Progenitor cell of endocrine pancreas (in vitro differentiated cells): ENCODE results near the gene TMUB2. TPM values are rescaled to one million over a fixed set of nuclear protein-coding genes. Genes with fewer than 3 reads are reported as not detected.
A peak's percentile ranks its signal among the peaks of the same experiment; 100 is the strongest.

ENCODE experiments used
- DNase-seq: peaks from one replicate; pipeline ENCODE4 v3.0.0; 2021; ENCODE audit warnings: low spot score; ENCODE audit not compliant: unreplicated experiment
- H3K27ac Mint-ChIP-seq: 2 replicates; pipeline ENCODE4 v1.8.0; 2021; ENCODE audit warnings: mild to moderate bottlenecking, moderate library complexity, mixed read lengths
- H3K27me3 Mint-ChIP-seq: 2 replicates; pipeline ENCODE4 v1.8.0; 2021; ENCODE audit warnings: mixed read lengths
- H3K36me3 Mint-ChIP-seq: 2 replicates; pipeline ENCODE4 v1.8.0; 2022; ENCODE audit warnings: mixed read lengths; ENCODE audit not compliant: insufficient read depth
- H3K4me1 Mint-ChIP-seq: 2 replicates; pipeline ENCODE4 v1.8.0; 2021; ENCODE audit warnings: low read depth, mixed read lengths
- H3K4me3 Mint-ChIP-seq: 2 replicates; pipeline ENCODE4 v1.8.0; 2021; ENCODE audit warnings: low read depth, mild to moderate bottlenecking, moderate library complexity, mixed read lengths
- H3K9me3 Mint-ChIP-seq: 2 replicates; pipeline ENCODE4 v1.8.0; 2021; ENCODE audit warnings: low read depth, mixed read lengths
- total RNA-seq: library from RNA; stranded (reverse); gene quantifications from 2 replicates; pipeline ENCODE4 v1.2.1, GENCODE V29; 2021
- TF ChIP-seq, protein P1 (sequence below): fragments of 200-600 bp; sonication (generic); IDR thresholded peaks from one replicate; pipeline ENCODE4 v1.5.0; 2021; ENCODE audit warnings: antibody characterized with exemption, mild to moderate bottlenecking; ENCODE audit not compliant: unreplicated experiment

The TMUB2 gene
- total RNA-seq, 1 donor from 2014 or later: 50.3 TPM

DNA sequence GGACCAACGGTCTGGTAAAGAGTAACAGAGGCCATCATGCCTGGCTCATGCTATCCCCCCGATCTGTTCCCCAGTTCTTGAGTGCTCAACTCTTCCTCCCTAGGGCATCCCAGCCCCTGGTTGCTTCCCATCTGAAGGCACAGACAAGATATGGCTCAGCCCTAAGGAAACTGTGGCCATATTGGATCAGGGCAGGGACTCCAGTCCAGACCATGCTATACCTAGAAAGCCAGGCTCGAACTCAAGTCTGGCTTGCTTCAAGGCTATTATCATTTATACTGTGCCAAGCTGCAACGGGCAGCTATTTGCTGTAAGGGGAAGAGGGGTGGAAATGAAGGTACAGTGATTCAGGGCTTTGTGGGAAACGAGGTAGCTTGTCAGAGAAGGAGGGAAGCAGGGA lies 29.9 kb downstream of the TMUB2 start:
- Mint-ChIP-seq H3K27ac (no peak overlapping the region), H3K27me3 (no peaks in the 10 kb centered on the region), H3K4me1 (peaks cover 6% of the 10 kb centered on the region), H3K9me3 (no peaks in the 10 kb centered on the region), H3K36me3 (peaks cover 22% of the 10 kb centered on the region), H3K4me3 (peak overlapping the region; percentile 60)
- TF ChIP-seq, protein P1, sequence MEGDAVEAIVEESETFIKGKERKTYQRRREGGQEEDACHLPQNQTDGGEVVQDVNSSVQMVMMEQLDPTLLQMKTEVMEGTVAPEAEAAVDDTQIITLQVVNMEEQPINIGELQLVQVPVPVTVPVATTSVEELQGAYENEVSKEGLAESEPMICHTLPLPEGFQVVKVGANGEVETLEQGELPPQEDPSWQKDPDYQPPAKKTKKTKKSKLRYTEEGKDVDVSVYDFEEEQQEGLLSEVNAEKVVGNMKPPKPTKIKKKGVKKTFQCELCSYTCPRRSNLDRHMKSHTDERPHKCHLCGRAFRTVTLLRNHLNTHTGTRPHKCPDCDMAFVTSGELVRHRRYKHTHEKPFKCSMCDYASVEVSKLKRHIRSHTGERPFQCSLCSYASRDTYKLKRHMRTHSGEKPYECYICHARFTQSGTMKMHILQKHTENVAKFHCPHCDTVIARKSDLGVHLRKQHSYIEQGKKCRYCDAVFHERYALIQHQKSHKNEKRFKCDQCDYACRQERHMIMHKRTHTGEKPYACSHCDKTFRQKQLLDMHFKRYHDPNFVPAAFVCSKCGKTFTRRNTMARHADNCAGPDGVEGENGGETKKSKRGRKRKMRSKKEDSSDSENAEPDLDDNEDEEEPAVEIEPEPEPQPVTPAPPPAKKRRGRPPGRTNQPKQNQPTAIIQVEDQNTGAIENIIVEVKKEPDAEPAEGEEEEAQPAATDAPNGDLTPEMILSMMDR: no peak
- no peak for DNase-seq

DNA sequence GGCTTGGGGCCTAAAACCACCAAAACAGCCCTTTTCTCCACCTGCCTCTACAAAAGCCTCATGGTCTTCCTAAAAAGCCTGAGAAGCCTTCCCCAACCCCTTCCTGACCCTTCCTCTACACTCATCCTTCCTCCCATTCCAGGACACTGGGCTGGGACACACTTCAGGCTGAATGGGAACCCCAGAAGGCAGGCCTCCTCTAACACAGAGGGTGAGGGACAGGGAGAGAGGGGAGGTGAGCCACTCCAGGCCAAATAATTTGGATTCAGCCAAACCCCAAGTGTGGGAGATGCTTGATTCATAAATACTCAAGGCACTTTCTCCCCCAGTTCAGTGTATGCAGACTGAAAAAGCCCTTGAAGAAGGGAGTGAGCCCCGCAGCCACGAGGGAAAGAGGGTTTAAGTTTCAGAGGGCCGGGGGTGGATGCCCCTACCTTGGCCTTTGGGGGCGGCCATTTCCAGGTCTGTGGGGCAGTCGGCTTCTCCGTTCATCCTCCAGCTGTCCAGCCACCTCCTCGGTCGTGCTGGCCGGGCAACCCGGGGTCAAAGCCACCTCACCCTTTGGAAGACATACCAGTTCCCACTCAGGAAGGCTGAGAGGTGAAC lies 31.1 kb downstream of the TMUB2 start:
- no peak for DNase-seq
- Mint-ChIP-seq H3K9me3 (no peaks in the 10 kb centered on the region), H3K27ac (peak overlapping the region; percentile 88), H3K27me3 (no peaks in the 10 kb centered on the region), H3K4me3 (peak overlapping the region; percentile 75), H3K36me3 (peaks cover 20% of the 10 kb centered on the region), H3K4me1 (peaks cover 13% of the 10 kb centered on the region)
- TF ChIP-seq, protein P1: no peak

DNA sequence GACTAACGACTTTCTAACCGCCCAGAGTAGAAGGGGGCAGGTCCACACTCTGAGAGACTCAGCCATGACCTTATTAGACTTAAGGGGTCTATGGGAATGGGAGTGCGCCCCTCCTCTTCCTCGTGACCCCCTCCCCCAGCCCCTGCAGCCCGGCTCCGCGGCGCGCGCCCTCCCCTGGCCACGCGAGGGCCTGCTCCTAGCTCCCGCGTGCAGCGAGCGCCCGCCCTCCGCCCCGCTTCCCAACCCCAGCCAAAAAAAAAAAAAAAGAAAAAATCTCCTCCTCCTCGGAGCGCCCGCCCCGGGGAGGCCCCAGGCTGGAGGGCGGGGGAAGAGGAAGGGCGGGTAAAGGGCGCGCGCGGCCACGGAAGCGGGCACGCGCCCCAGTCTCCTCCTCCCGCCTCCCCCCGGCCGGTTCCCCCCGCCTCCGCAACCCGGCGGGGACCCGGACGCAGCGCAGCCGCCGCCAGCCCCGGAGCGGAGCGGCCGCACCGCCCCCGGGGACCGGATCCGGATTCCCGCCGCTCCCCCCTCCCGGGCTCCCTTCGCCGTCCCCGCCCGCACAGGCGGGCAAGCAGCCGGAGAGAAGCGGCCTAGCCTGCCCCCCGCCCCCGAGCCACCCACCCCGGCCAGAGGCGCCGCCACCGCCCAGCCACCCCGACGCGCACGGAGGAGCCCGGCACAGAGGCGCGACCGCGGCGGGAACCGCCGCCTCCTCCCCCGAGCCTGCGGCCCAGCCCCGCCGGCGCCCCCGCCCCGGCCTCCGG lies 31.8 kb downstream of the TMUB2 start:
- peak overlapping the region; percentile 75 for H3K4me3 Mint-ChIP-seq
- peaks cover 20% of the 10 kb centered on the region for H3K36me3 Mint-ChIP-seq
- no peaks in the 10 kb centered on the region for H3K27me3 Mint-ChIP-seq
- DNase-seq: peak; percentile 56
- H3K27ac Mint-ChIP-seq: peak overlapping the region; percentile 88
- peaks cover 14% of the 10 kb centered on the region for H3K4me1 Mint-ChIP-seq
- H3K9me3 Mint-ChIP-seq: no peaks in the 10 kb centered on the region
- TF ChIP-seq, protein P1: peak; percentile 61

DNA sequence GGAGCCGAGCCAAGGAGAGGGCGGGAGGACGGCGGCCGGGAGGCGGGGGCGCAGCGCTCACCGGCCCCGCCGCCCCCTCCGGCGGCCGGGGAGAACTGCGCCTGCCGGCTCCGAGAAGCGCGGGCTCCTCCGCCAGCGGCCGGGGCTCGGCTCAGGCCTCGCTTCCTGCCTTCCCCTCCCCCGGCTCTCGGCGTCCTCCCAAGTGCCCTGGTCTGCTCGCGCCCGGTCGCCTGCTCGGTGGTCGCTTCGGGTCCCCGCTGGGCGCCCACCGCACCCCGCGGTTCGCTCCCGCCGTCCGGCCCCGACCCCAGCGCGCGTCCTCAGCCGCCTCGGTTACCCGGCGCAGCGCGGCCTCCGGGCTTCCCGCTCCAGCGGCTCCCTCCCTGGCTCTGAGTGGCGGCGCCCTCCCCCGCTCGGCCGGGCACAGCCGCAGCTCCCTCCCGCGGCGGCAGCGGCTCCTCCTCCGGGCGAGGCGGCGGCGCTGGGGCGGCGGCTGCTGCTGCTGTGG lies 32.4 kb downstream of the TMUB2 start:
- Mint-ChIP-seq H3K4me1 (peaks cover 14% of the 10 kb centered on the region), H3K36me3 (peaks cover 16% of the 10 kb centered on the region), H3K27me3 (no peaks in the 10 kb centered on the region), H3K9me3 (no peaks in the 10 kb centered on the region), H3K27ac (no peak overlapping the region), H3K4me3 (no peak overlapping the region)
- peak; percentile 62 for DNase-seq
- TF ChIP-seq, protein P1: peak; percentile 55

DNA sequence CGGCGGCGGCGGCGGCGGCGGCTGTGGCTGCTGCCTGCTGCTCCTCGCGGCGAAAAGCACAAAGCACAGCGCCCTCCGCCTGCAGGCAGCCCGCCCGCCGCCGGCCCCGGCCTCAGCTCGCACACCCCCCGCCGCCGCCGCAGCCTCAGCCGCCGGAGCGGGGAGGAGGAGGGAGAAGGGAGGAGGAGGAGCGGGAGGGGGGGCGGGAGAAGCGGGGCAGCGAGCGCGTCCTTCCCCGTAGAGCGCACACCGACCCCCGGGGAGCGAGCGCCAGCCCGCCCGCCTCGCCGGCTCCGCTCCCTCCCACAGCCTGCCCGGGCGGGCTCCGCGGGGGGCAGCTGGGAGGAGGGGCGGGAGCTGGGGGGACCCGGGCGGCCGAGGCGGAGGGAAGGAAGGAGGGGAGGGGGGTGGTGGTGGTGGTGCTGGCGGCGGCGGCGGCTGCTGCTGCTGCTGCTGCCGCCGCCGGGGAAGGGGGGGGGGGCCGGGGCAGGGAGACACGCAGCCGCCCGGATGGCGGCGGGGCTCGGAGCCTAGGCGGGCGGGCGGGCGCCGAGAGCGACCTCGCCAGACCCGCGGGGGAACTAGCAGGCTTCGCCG lies 32.9 kb downstream of the TMUB2 start, which contains the start of gene UBTF:
Gene UBTF (minus strand): TSS at position 60 of the 597 bp plus-strand sequence. CDS start 1,446 bp downstream, outside the sequence.
- TF ChIP-seq, protein P1: no peak
- H3K27me3 Mint-ChIP-seq: no peaks in the 10 kb centered on the region
- H3K27ac Mint-ChIP-seq: peak within 1 kb of the TSS; percentile 95
- H3K36me3 Mint-ChIP-seq: peaks cover 11% of the 10 kb centered on the region
- H3K4me1 Mint-ChIP-seq: peaks cover 14% of the 10 kb centered on the region
- H3K9me3 Mint-ChIP-seq: no peaks in the 10 kb centered on the region
- H3K4me3 Mint-ChIP-seq: peak within 1 kb of the TSS; percentile 91
- peak; percentile 65 for DNase-seq
